Esophagus mucosa (tissue), 1 donor: ENCODE results near the gene EPHB2. TPM values are rescaled to one million over a fixed set of nuclear protein-coding genes. Genes with fewer than 3 reads are reported as not detected.
A peak's percentile ranks its signal among the peaks of the same experiment; 100 is the strongest.
"Not testable (repeated sequence)": the region's sequence is repeated elsewhere in the genome, so short reads cannot be mapped to it uniquely, and the experiment has no call there.

ENCODE experiments used
- ATAC-seq: fragments of 200-7000 bp; cut with Tn5 transposase; one replicate; pipeline ENCODE4 v1.9.1; 2020
- total RNA-seq: library from RNA; stranded (reverse); gene quantifications from one replicate; pipeline ENCODE4 v1.2.4, GENCODE V29; 2023
- donor health status: DM: yes; HTN: yes; CAD: no.

EPHB2 gene
- total RNA-seq, 1 donor from 2014 or later = 2.2 TPM

GRCh38 chr1:22841860-22842281 is 131.2 kb downstream of the EPHB2 start:
- ATAC-seq = no peak

GRCh38 chr1:22843441-22844183 is 133.0 kb downstream of the EPHB2 start:
- not testable (repeated sequence) for ATAC-seq

- ATAC-seq = no peak
These were observed 134.0 kb downstream of the EPHB2 start for GRCh38 chr1:22844621-22845020.

- no peak for ATAC-seq
These were observed 134.8 kb downstream of the EPHB2 start for GRCh38 chr1:22845398-22845935.

- ATAC-seq = no peak
These were observed 135.8 kb downstream of the EPHB2 start for GRCh38 chr1:22846458-22846857.

GRCh38 chr1:22847249-22847648 is 136.6 kb downstream of the EPHB2 start:
- no peak for ATAC-seq

GRCh38 chr1:22847709-22848108 is 137.1 kb downstream of the EPHB2 start:
- no peak for ATAC-seq

GRCh38 chr1:22848405-22848804 is 137.8 kb downstream of the EPHB2 start:
- no peak for ATAC-seq

- ATAC-seq = no peak
These were observed 139.1 kb downstream of the EPHB2 start for GRCh38 chr1:22849770-22850169.

GRCh38 chr1:22850281-22850680 is 139.6 kb downstream of the EPHB2 start:
- ATAC-seq = no peak

- no peak for ATAC-seq
These were observed 140.0 kb downstream of the EPHB2 start for GRCh38 chr1:22850681-22851080.

- ATAC-seq = no peak
These were observed 140.9 kb downstream of the EPHB2 start for GRCh38 chr1:22851517-22851916.

- no peak for ATAC-seq
These were observed 141.6 kb downstream of the EPHB2 start for GRCh38 chr1:22852144-22852655.

GRCh38 chr1:22853651-22854185 is 143.1 kb downstream of the EPHB2 start:
- no peak for ATAC-seq

GRCh38 chr1:22854688-22855565 is 144.3 kb downstream of the EPHB2 start:
- peak; percentile 65 for ATAC-seq

- ATAC-seq = no peak
These were observed 145.3 kb downstream of the EPHB2 start for GRCh38 chr1:22855668-22856606.

GRCh38 chr1:22857661-22858060 is 147.0 kb downstream of the EPHB2 start:
- no peak for ATAC-seq

- ATAC-seq = no peak
These were observed 149.8 kb downstream of the EPHB2 start for GRCh38 chr1:22860414-22860800.

GRCh38 chr1:22860883-22861385 is 150.3 kb downstream of the EPHB2 start:
- no peak for ATAC-seq

- peak; percentile 52 for ATAC-seq
These were observed 151.3 kb downstream of the EPHB2 start for GRCh38 chr1:22861764-22862440.

GRCh38 chr1:22862752-22863151 is 152.1 kb downstream of the EPHB2 start:
- ATAC-seq = no peak
